Embryonic facial prominence (tissue), 1 donor: ENCODE results near the gene NPSR1.
"Not testable (repeated sequence)": the region's sequence is repeated elsewhere in the genome, so short reads cannot be mapped to it uniquely, and the experiment has no call there.

Source experiments
- DNase-seq: peaks from one replicate; pipeline ENCODE4 v3.0.0-alpha.2; 2016; ENCODE audit errors: extremely low spot score

The NPSR1 gene

DNA sequence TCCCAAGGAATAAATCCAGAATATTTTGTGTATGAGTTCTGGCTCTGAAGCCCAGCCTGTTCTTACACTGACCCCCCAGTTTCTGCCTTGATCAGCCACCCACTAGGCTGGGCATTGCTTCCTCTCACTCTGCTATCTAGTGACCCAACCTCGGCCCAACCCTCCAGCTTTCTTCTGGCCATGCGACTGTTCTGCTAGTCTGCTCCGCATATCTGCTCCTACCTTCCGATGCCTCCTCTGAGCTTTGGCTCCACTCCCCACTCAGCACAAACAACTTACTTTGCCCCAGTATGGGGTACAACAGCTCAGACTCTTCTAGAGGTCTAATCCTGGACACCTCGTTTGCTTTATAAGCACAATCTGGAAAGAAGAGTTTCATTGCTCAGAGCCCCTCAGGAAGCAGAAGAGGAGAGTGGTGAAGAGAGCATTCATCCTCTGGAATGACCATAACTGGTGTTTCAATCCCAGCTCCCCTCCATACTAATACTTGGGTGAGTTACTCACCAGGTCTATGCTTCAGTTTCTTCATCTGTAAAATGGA is 99.6 kb downstream of the NPSR1 start:
- no peak for DNase-seq

DNA sequence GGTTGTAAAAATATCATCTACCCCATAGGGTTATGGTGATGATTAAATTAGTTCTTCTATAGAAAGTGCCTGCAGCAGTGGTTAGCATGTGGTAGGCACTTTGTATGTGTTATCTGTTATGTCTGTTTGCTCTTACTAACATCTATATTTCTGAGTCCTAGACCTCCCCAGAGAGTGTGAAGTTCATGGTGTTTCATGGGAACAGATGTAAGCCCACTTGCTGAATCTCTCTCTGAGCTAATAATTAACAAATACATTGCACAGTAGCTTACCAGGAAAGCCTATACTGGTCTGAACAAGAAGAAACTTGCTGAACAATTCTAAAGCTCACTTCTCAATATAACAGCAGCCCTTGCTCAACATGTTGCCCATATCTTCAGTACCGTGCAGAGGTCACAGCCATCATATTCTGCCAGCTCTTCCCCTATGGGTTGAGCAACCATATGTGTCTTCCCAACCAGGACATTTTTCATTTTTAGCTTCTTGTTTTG is 100.1 kb downstream of the NPSR1 start:
- DNase-seq: no peak

DNA sequence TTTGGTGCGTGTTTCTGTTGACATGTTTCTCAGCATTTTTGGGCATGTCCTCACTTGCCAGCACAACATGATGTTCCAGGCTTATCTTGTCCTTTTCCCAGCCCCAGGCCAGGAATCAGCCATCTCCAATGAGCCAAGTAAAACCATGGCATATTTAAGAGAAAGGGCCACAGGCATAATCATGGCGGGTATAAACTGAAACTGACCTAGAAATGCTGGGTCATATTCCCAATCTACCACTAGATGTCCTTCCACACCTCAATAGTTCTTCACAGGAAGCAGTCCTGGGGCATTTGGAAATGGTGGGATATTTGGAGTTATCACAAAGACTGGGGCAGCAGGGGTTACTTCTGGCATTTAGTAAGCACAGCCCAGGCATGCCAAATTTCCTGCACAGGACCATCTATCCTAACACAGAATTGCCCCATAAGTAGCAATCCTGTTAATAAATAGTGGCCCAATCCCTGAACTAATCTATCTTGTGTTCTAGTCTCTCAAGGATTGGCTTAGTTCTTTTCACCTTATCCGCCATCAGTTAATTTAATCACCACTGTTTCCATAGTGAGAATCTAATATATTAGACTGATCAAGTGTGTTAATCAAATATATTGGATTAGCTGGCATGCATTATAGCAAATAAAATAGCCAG is 101.6 kb downstream of the NPSR1 start:
- no peak for DNase-seq

DNA sequence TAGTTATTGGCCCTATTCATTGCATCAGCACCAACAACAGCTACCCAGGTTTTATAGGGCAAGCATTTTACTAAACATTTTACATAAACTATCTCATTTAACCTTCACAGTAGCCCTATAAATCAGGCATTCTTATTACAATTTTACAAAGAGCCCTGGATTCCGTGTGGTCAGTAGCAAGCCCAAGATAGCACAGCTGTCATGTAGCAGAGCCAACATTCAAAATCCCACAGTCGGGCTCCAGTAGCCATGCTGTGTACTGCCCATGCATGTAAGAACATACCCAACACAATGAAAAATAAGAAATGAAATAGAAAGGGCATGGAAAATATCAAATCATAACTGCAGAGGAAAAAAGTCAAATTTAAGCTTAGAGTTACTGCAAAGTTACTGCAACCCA is 102.3 kb downstream of the NPSR1 start:
- no peak for DNase-seq

DNA sequence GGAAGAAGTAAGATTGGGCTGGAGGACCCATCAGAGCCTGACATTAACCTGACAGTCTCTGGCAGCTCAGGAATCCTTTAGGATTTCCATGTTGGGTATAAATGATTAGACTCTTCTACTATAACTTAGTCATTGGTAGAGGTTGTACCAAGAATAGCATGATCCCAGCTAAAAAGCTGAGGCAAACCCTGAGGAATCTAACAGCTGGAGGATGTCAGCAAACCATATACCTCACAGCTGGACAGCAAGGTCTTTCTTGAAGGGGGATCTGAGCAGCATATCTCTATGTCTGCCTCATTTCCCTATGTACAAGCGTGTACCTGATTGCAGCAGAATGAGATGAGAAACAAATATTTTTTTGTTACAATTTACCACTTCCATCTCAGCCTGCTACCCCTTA is 103.2 kb downstream of the NPSR1 start:
- no peak for DNase-seq

DNA sequence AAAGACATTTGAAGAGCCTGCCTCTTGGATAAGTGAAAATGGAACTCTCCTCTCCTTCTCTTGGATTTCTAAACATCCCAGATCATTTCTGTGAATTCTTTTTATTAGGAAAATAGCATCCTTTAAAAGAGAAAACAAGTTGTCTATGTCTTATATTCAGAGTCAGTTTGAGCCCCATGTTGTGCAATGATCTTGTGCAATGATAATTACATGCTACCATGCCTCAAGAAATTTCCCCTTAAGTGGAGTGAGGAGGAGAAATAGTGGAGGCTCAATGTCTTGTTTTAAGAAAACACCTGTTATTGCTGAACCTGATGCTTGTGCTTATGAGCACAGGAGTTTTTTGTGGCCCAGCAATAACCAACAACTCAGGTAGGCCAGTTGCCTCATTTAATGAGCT is 103.6 kb downstream of the NPSR1 start:
- no peak for DNase-seq

DNA sequence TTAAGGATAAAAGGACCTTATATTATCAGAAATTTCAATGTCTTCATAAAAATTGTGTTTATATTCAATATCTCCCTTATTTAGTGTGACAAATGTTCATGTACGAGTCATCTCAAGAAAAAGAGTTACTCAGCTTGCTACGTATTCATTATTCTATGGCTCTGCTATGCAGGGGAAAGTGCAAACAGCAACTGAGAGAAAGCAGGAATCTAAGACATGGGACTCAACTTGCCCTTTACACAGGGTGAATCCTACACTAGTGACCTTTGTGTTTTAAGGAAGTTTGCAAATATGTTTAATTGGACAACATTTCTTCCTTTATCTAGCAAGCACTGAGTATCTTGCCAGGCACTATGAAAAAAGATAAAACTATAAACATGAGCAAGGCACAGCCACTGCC is 104.7 kb downstream of the NPSR1 start:
- no peak for DNase-seq

DNA sequence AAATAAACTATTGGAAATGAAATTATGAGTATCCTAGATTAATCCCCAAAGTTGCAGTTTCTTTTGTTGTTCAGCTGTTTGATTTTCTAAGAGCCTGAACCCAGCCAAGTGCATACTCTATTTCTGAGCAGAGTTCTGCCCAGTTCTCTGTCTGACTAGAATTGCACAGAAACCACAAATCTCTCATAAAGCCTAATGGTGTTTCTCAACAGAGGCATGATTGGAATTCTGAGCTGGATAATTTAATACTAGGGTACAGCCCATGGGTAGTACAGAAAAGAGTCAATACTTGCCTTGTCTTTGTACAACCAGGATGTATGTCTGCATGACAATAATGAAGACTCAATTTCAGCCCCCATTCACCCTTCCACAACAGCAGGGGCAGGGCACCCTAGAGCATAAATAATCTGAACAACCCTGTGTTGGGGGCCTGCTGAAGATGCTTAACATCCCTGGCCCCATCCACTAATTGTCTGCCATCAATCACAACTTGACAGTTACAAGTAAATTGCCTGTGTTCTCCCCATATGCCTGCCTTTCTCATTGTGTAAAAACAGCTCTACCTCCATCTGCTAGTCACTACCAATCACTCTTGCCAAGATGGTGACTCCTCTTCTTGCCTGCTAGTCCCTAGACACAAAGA is 114.4 kb downstream of the NPSR1 start:
- no peak for DNase-seq

DNA sequence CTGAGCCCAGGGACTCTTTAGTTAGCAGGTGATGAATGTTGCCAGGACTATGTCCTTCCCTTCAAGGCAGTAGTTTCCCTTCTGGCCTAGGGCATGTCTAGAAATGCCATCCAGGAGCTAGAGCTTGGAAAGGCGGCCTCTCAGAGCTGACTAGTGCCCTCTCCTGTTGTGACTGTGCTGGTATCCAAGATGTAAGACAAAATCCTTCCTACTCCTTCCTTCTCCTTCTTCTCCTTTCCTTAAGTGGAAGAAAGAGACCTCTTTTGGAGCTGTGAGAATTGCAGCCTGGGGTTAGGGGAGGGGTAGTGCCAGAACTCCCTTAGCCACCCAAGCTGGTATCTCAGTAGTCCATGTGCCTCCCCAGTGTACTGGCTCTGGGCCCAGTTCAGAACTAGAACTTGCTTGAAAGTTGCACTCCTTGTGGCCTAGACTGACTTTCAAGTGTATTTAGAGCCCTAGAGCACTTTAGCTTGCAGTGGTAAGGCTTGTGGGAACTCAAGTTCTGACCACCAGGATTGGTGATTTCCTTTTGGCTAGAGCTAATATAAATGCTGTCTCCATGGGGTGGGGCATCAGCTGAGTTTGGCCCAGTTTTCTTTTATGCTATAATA is 118.8 kb downstream of the NPSR1 start:
- no peak for DNase-seq

DNA sequence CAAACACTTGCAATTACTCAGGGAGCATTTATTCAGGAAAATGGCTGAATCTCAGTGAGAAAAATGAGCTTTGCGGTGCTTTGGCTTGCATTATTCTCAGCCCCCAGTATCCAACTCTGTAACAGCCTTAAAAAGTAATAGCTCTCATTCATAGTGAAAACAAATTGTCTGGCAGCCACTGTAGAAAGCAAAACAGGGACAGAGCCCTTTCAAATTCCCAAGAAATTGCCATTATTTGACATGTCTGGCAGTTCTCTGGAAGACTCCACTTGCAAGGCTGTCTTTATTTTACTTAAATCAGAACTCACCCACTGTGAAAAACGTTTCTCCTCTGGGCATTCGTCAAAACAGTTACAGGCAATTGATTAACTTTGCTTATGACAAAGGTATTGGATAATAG is 122.5 kb downstream of the NPSR1 start:
- no peak for DNase-seq

DNA sequence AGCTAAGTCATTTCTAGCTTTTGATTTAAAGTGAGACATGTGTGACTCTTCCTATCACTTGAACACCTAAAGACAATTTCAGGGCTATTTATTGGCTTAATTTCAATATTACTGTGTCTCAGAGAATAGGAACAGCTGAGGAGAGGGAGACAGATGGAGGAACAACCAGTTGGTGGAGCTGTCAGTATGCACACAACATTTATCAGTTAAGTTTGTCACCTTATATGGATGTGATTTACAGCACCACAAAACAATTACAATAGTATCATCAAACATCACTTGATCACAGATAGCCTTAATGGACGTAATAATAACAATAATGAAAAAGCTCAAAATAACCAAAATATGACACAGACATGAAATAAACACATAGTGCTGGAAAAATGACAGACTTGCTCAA is 129.6 kb downstream of the NPSR1 start:
- no peak for DNase-seq

DNA sequence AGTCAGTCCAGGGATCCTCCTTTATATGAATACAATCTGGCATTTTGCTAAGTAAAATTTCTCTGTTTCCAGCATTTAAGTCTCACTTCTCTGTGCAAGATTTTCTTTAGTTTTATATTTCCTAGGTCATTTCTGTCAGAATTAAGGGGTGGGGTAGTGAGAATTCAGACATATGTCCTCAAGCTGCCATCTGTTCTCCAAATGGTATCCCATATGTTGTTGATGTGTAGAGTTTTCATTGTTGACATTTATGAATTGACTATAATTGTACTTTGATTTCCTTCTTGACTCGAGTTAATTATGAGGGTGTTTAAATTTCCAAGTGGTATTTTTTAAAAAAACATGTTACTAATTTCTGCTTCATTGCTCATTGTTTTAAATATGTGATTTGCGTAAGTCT is 148.8 kb downstream of the NPSR1 start:
- DNase-seq: no peak

DNA sequence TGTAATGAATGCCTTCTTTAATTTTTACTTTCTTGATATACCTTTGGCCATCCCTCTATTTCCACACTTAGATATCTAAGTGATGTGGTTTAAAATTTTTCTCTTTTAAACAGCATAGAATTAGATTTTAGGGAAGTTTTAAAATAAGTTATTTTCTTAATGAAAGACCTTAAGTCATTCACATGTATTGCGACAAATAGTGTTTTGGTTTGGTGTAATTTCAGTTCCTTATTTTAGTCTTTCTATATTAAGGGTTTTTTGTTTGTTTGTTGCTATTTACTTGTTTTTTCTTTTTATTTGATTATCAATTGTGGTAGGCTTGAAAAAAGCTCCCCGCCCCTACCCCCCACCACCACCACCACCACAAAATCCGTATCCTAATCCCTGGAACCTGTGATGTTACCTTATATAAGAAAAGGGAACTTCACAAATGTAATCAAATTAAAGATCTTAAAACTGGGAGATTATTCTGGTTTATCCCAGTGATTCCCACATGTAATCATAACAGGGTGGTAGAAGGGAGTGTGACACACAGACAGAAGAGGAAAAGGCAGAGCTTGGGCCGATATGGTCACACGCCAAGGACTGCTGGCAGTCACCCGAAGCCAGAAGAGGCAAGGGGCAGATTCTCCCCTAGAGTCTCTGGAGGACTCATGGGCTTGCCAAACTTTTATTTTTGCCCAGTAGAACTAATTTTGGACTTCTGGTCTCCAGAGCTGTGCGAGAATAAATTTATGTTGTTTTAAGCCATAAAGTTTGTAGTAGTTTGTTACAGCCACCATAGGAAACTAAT is 149.7 kb downstream of the NPSR1 start:
- no peak for DNase-seq

DNA sequence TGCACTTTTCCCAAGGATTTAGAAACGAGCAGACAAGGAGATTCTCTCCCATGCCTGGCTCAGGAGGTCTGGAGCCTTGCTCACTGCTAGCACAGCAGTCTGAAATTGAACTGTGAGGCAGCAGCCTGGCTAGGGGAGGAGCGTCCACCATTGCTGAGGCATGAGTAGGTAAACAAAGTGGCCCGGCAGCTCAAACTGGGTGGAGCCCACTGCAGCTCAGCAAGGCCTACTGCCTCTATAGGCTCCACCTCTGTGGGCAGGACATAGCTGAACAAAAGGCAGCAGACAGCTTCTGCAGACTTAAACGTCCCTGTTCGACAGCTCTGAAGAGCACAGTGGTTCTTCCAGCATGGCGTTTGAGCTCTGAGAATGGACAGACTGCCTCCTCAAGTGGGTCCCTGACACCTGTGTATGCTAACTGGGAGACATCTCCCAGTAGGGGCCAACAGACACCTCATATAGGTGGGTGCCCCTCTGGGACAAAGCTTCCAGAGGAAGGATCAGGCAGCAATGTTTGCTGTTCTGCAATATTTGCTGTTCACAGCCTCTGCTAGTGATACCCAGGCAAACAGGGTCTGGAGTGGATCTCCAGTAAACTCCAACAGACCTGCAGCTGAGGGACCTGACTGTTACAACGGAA is 156.3 kb downstream of the NPSR1 start:
- not testable (repeated sequence) for DNase-seq

DNA sequence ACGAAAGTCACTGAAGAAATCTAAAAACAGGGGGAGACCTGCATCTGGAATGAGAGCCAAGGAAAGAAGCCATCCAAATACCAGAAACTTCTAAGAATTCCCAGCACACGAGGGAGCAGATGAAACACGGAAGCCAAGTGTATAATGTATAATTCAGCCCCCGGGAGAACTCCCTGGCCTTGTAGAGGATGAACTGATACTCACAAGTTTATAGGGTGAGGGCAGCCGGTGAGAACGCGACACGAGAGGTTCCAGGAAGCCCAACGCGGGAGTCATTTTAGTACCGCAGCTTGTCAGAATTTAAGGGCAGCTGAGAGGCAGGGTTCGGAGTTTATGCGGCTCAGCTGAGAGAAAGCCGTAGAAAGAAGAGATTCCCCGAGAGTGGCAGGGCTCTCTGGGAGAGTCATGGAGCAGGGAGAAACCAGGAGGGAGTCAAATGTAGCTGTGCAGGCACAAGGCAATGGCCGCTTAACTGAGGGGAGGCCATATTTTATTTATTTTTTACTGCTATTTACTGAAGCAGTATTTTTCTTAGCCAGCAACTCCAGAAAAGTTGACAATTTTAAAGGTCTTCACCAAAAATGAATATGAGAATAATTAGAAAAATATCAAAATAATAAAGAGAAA is 164.0 kb downstream of the NPSR1 start:
- DNase-seq: no peak

DNA sequence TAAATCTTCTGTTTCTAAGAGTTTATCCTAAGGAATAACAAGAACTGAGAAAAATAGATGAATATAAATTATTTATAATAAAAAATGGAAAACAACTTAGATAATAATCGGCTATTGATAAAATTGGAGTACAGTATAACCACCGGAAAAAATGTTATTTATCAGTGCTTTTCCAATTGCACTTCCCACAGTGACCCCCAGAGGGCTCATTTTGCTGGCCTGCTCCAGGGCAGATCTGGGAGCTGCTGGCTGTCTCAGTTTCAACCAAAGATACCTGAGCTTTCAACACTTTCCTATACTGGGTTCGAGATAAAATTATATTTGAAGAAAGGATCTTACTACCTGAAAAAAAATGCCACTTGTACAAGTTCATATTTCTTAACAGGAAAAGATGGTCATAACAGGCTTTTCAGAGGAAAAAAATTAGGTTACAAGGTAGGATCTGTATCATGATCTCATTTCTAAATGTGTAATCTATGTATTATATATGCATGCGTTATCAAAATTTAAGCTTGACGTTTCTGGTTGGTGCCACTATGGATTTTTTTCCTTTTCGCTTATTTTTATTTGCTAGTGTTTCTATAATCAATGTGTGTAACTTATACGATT is 165.7 kb downstream of the NPSR1 start:
- DNase-seq: no peak

DNA sequence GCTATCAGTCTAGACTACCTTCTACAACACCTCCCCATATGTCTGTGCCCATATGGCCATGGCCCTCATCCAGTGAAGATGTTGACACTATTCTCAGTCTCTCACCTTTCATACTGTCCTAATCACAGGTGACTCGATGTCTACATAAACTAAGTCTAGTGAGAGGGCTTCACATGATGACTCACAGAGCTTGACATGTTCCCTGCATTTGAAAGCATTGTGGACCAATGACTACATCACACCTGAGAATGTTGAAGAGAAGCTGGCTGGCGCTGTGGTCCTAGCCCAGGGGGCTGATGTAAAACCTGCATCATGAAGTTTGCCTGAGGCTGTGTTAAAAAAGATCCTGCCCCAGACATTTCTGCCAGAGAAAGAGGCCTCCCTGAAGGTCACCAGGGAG is 167.2 kb downstream of the NPSR1 start:
- DNase-seq: no peak

DNA sequence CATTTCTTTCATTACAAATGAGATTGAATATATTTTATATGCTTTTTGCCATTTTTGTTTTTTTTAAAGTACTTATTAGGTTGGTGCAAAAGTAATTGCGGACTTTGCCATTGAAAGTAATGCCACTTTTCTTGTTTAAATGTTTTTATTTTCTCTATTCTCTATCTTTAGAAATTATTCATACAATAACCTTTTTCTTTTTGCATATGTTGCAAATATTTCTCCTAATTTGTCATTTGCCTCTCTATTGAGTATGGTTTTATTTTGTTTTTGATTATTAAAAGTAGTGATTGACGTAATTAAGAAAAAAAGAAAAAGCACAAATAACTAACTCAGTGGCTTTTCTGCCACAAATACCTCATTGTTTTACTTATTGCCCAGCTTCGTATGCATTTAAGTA is 172.4 kb downstream of the NPSR1 start:
- no peak for DNase-seq

DNA sequence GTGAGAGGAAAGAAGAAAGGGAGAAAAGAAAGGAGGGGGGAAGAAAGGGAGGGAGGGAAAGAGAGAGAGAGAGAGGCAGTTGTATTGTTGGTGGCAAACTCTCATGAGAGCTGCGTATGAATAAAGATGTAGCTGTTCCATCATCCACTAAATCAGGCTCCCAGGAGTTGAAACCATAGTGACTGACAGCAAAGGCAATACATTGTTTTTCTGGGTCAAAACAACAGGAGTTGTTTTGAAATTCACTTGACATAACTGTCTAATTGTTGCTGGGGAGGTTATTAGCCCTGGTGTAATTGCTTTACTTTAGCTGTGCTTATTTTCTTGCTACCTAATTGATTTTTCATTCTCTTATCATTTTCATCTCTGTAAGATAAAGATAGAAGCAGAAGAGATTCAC is 173.4 kb downstream of the NPSR1 start:
- no peak for DNase-seq

DNA sequence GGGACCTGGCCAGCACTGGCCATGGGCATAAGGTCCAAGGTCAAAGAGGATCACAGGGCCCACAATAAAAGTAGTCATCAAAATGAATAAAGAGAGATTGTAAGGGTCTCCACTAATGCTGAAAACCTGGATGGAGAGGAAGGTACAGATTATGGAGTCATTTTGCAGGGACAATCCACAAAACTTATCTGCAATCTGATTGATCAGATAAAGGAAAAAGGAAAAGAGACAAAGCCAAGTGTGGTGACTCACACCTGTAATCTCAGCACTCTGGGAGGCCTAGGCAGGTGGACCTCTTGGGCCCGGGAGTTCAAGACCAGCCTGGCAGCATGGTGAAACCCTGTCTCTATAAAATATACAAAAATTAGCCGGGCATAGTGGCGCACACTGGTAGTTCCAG is 174.0 kb downstream of the NPSR1 start:
- no peak for DNase-seq
